ENCODE measurements around the gene CMTM8. TPM values are rescaled to one million over a fixed set of nuclear protein-coding genes. Genes with fewer than 3 reads are reported as not detected.

Gene CMTM8
- total and polyA plus RNA-seq, 2 experiments from 2014 or later: 19.9 to 24.5 TPM

GRCh38 chr3:32290619-32291018 lies 52.1 kb downstream of the CMTM8 start (continued):
- no peak for TF ChIP-seq ZNF462 (CRISPR knock-in tag; IDR thresholded peaks at IDR 0.05)
- TF ChIP-seq ZNF331 (CRISPR knock-in tag; IDR thresholded peaks at IDR 0.05; ENCODE audit: low read depth): no peak
- TF ChIP-seq EZH2phosphoT487 (IDR thresholded peaks at IDR 0.05; ENCODE audit: unreplicated experiment): no peak
- no peak for TF ChIP-seq CREB1 (CRISPR knock-in tag; IDR thresholded peaks at IDR 0.05; ENCODE audit: low read depth)
- TF ChIP-seq CTCF (conservative IDR thresholded peaks at IDR 0.05; ENCODE audit: low read depth in 2 of 2): no peak
- TF ChIP-seq JUNB (IDR thresholded peaks at IDR 0.05; ENCODE audit: unreplicated experiment): no peak

GRCh38 chr3:32292085-32292796 lies 53.8 kb downstream of the CMTM8 start:
- Histone ChIP-seq H3K79me2 (replicated peaks; ENCODE audit: insufficient read depth) (no peaks in the 10 kb centered on the region), H3K4me3 (no peak overlapping the region), H3K27me3 (ENCODE audit: insufficient read depth) (no peaks in the 10 kb centered on the region), H2AFZ (no peak overlapping the region), H3K9me2 (ENCODE audit: insufficient read depth) (no peaks in the 10 kb centered on the region), H3K27ac (ENCODE audit: low read depth) (no peak overlapping the region), H3K4me1 (ENCODE audit: insufficient read depth) (no peaks in the 10 kb centered on the region; the same call in 1 of the 2 replicates), H4K20me1 (replicated peaks; ENCODE audit: insufficient read depth) (0 out of 2 replicates have a peak, but pooled peaks cover 3% of the 10 kb centered on the region), H3F3A (replicated peaks; ENCODE audit: low read depth) (no peaks in the 10 kb centered on the region), H3K36me3 (ENCODE audit: insufficient read depth) (no peaks in the 10 kb centered on the region), H3K4me2 (no peak overlapping the region)
- ATAC-seq (no peak), DNase-seq (ENCODE audit: low spot score) (no peak)
- Mint-ChIP-seq H3K9me3 (no peaks in the 10 kb centered on the region), H3K4me1 (peaks cover 6% of the 10 kb centered on the region), H3K36me3 (ENCODE audit: low read depth) (no peaks in the 10 kb centered on the region), H3K27me3 (ENCODE audit: insufficient read depth, low read depth, poor library complexity) (peaks cover 4% of the 10 kb centered on the region), H3K4me3 (no peak overlapping the region), H3K27ac (no peak overlapping the region)
- TF ChIP-seq ZNF114 (CRISPR knock-in tag; IDR thresholded peaks at IDR 0.05) (no peak), POLR2AphosphoS5 (IDR thresholded peaks at IDR 0.05; ENCODE audit: low read depth) (no peak), EZH2 (IDR thresholded peaks at IDR 0.05; ENCODE audit: low read depth, unreplicated experiment) (no peak), CREB1 (CRISPR knock-in tag; IDR thresholded peaks at IDR 0.05; ENCODE audit: low read depth) (no peak), JUNB (IDR thresholded peaks at IDR 0.05; ENCODE audit: unreplicated experiment) (no peak), NANOG (IDR thresholded peaks at IDR 0.05; ENCODE audit: borderline replicate concordance) (no peak), STAT1 (IDR thresholded peaks at IDR 0.05; ENCODE audit: unreplicated experiment) (no peak), REST (IDR thresholded peaks at IDR 0.05; ENCODE audit: unreplicated experiment) (no peak), EZH2phosphoT487 (IDR thresholded peaks at IDR 0.05; ENCODE audit: unreplicated experiment) (no peak)
